A549 treated with DMSO at 1 μM for 4 hours (cell line): ENCODE measurements around the gene COL21A1. TPM values are rescaled to one million over a fixed set of nuclear protein-coding genes. Genes with fewer than 3 reads are reported as not detected.

Experiments
- total RNA-seq: library from RNA; stranded (reverse); fragments of 200-300 nt; extraction: Qiagen RNA extraction; gene quantifications from 5 replicates; pipeline ENCODE4 v1.2.3, GENCODE V29; 2022; ENCODE audit warnings: low read depth

COL21A1 gene
- 0.56 to 1.4 TPM (median 0.68 TPM) in 5 replicates for total RNA-seq

DNA sequence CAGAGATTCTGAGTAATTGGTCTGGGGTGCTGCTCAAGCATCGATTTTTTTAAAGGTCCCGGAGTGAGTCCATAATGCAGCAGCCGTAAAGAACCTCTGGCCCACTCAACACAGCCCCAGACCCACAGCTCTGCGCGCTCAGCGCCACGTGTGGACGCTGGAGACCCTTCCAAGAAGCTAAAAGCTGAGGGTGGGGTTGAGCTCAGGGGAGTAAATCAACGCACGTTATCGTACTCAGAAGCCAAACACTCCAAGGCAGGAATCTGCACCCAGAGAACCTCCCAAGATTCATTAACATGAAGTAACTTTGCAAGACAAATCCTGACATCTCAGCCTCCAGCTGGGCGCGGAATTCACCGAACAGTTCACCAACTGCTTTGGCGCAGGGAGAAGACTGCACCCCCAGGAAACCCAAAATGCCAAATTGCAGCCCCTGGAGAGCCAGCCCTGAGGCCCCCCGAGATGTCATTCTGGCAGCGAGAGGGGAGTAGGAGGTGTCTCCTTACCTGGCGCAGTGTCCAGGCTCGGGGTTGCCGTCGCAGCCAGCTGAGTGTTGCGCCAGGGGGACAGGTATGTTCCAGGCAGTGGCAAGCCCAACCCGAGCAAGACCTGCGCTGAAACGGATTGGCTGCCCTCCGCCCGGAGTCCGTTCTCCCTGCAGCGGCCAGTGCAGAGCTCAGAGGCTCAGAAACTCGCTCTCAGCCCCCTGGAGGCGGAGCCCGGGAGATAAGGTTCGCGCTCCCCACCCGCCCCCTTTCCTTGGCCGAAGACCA, at the start of gene COL21A1:
COL21A1 (minus strand) TSS at position 700 of the 773 bp plus-strand sequence. CDS start 64,962 bp downstream, outside the sequence.

